Psoas muscle (tissue), 8 donors: ENCODE measurements around the gene DPP10. TPM values are rescaled to one million over a fixed set of nuclear protein-coding genes. Genes with fewer than 3 reads are reported as not detected.

Experiments used
- ATAC-seq, 4 donors: fragments of 200-7000 bp; cut with Tn5 transposase; one replicate each; pipeline ENCODE4 v1.9.1; 2020; ENCODE audit warnings: moderate library complexity in 3 of 4, mild to moderate bottlenecking in 2 of 4
- DNase-seq, 2 donors: peaks; one replicate each; pipeline ENCODE4 v3.0.0-alpha.2; 2020
- H3K27ac ChIP-seq: fragments of 200-600 bp; one replicate; pipeline ENCODE4 v1.8.0; 2022
- H3K27me3 ChIP-seq, 3 donors: fragments of 200-600 bp in 1 of 3; one replicate each; pipeline versions ENCODE4 v1.6.1 to v1.8.0; 2013 to 2022; ENCODE audit warnings: low read length in 2 of 3, mild to moderate bottlenecking in 2 of 3, moderate library complexity in 1 of 3; ENCODE audit not compliant: insufficient read depth in 3 of 3
- H3K36me3 ChIP-seq, 2 donors: fragments of 200-600 bp in 1 of 2; one replicate each; pipeline versions ENCODE4 v1.6.1 to v1.8.0; 2013 to 2022; ENCODE audit warnings: low read depth in 1 of 2, mild to moderate bottlenecking in 1 of 2, moderate library complexity in 1 of 2; ENCODE audit not compliant: insufficient read depth in 1 of 2
- H3K4me1 ChIP-seq: fragments of 200-600 bp; one replicate; pipeline ENCODE4 v1.8.0; 2022
- H3K4me3 ChIP-seq: fragments of 200-600 bp; one replicate; pipeline ENCODE4 v1.8.0; 2022; ENCODE audit warnings: mild to moderate bottlenecking
- H3K9me3 ChIP-seq: fragments of 200-600 bp; one replicate; pipeline ENCODE4 v1.8.0; 2022
- WGBS, 3 donors: extraction: QIAGEN DNeasy Blood & Tissue Kit; methylation state at CpG; one replicate each; pipeline versions ENCODE4 v1.1.6 to v1.1.7; 2013; 5-methylcytosine and 5-hydroxymethylcytosine counted together
- intact Hi-C, 2 donors: fragments of 100-400 bp; cut with DNase I; formaldehyde crosslinking; loops; one replicate each; pipeline versions ENCODE4 v1.11.0 to v1.14.2; 2022
- polyA plus RNA-seq, 3 donors: library from polyadenylated mRNA; stranded (reverse); fragments of 200-250 nt; gene quantifications; one replicate each; pipeline ENCODE4 v1.2.3, GENCODE V29; 2013
- total RNA-seq, 4 donors: library from RNA; stranded (reverse); fragmentation: NEBNext Ultra II Directional in 2 of 4; extraction: Animal tissue kit (Norgen Biotek cat#: 25700) in 2 of 4; gene quantifications; one replicate each; pipeline versions ENCODE4 v1.2.1 to v1.2.4, GENCODE V29; 2021 to 2023
- TF ChIP-seq, protein P1 (sequence below): fragments of 200-600 bp; IDR thresholded peaks from one replicate; pipeline ENCODE4 v1.8.0; 2022; ENCODE audit warnings: antibody characterized with exemption
- donor health status: healthy with polysubstance abuse.
- donor health status: DM: no; HTN: no; CAD: no; lungs with moderate emphysema.
- donor health status: Bipolar disorder and iron deficiency.
- donor health status: healthy.
- donor health status: DM: yes; HTN: yes; CAD: no.
- donor health status: DM: no; HTN: no; CAD: no.
- donor health status: DM: no; HTN: no; CAD: no.
- donor health status: DM: yes; HTN: yes; CAD: no.

Gene DPP10
- total and polyA plus RNA-seq, 7 donors = 0.01 to 0.11 TPM; not detected in 5

DNA sequence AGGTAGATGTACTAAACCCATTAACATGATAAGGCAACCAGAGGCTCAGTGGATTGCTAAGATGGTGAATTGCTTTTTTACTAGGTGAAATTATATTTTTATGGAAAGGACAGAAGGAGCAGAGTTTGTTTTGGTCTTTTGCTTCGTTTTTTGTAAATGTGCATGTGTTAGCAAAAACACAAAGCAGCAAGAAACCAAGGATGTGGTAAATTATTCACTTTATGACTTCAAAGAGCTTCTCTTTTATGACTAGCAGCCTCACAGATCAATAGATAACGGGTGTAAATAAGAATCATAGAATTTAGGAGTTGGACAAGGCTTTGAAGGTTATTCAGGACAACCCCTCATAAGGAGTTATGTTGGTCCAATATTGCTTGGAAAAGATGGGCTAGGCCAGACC is 615.0 kb downstream of the DPP10 start:
- no peaks in the 10 kb centered on the region for H3K4me1 ChIP-seq
- ATAC-seq (no peak), DNase-seq (no peak)
- no peaks in the 10 kb centered on the region for H3K27me3 ChIP-seq
- WGBS, 3 donors = 24 to 27% (median 25%) methylated on average over 2 of the region's 2 CpGs
- intact Hi-C loops = no loop called here
- no peaks in the 10 kb centered on the region for H3K9me3 ChIP-seq
- no peak overlapping the region for H3K27ac ChIP-seq
- H3K4me3 ChIP-seq = no peak overlapping the region
- TF ChIP-seq, protein P1, sequence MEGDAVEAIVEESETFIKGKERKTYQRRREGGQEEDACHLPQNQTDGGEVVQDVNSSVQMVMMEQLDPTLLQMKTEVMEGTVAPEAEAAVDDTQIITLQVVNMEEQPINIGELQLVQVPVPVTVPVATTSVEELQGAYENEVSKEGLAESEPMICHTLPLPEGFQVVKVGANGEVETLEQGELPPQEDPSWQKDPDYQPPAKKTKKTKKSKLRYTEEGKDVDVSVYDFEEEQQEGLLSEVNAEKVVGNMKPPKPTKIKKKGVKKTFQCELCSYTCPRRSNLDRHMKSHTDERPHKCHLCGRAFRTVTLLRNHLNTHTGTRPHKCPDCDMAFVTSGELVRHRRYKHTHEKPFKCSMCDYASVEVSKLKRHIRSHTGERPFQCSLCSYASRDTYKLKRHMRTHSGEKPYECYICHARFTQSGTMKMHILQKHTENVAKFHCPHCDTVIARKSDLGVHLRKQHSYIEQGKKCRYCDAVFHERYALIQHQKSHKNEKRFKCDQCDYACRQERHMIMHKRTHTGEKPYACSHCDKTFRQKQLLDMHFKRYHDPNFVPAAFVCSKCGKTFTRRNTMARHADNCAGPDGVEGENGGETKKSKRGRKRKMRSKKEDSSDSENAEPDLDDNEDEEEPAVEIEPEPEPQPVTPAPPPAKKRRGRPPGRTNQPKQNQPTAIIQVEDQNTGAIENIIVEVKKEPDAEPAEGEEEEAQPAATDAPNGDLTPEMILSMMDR = no peak
- H3K36me3 ChIP-seq = no peaks in the 10 kb centered on the region

DNA sequence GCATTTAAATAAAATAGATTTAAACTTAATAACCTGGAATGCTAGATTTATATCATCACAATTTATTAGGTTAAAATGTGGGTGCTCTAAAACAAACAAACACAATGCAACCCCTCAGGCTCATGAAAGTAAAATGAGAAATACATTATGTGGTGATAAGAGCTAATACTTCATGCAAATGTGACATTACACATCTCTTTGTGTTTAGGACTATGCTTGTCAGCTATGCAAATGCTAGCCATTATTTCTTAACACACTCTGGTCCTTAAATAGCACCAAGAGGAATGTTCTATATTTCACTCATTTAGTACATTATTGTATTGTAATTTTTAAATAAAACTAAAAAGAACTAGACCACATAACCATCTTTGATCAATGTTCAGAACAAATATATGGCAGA is 627.6 kb downstream of the DPP10 start:
- Histone ChIP-seq H3K4me1 (no peaks in the 10 kb centered on the region), H3K9me3 (no peaks in the 10 kb centered on the region), H3K27me3 (no peaks in the 10 kb centered on the region), H3K36me3 (no peaks in the 10 kb centered on the region), H3K4me3 (no peak overlapping the region), H3K27ac (no peak overlapping the region)
- no peak for DNase-seq
- ATAC-seq = no peak
- intact Hi-C loops = no loop called here
- TF ChIP-seq, protein P1 = no peak

DNA sequence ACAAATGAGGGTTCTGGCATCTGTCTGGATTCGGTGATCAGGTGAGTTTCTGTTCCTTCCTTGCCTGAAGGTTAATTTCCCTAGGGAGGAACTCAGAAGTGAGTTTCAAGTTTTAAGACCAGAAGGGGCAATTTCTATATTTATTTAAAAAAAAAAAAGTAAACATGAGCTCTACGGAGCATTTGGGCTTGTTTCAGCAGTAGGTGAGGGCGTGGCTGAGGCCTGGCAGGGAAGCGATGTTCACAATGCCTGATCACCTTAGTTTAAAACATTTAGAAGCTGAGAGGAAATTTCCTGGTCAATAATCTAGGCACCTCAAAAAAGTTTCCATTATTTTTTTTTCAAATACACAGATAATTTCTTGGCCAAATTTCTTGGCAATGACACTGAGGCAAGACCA is 629.1 kb downstream of the DPP10 start:
- Histone ChIP-seq H3K36me3 (no peaks in the 10 kb centered on the region), H3K9me3 (no peaks in the 10 kb centered on the region), H3K27ac (no peak overlapping the region), H3K4me1 (no peaks in the 10 kb centered on the region), H3K27me3 (no peaks in the 10 kb centered on the region), H3K4me3 (no peak overlapping the region)
- intact Hi-C loops = no loop called here
- 76 to 85% (median 80%) methylated on average over 4 of the region's 4 CpGs for WGBS, 3 donors
- TF ChIP-seq, protein P1 = no peak
- ATAC-seq = no peak
- DNase-seq = no peak

DNA sequence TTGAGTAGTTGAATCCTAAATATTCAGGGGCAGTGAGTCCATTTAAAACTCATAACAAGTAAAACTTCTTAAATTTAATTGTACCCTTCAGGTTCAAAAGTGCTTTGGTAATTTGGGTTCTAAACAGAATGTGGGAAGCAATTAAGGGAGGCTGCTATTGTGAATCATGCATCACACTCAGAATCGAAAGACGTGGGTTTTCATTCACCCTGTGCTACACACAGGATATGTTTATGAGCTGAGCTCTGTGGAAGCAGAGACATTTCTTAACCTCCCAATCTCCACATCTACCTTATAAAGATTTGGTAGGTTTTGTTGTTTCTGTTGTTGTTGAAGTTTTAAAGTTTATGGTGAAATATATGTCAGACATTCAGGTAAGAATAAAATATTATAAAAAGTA is 633.4 kb downstream of the DPP10 start:
- intact Hi-C loops = no loop called here
- Histone ChIP-seq H3K27ac (no peak overlapping the region), H3K4me1 (no peaks in the 10 kb centered on the region), H3K36me3 (no peaks in the 10 kb centered on the region), H3K4me3 (no peak overlapping the region), H3K9me3 (no peaks in the 10 kb centered on the region), H3K27me3 (no peaks in the 10 kb centered on the region)
- TF ChIP-seq, protein P1 = no peak
- ATAC-seq (no peak), DNase-seq (no peak)
- WGBS, 3 donors = 80 to 85% (median 84%) methylated on average over 2 of the region's 2 CpGs

DNA sequence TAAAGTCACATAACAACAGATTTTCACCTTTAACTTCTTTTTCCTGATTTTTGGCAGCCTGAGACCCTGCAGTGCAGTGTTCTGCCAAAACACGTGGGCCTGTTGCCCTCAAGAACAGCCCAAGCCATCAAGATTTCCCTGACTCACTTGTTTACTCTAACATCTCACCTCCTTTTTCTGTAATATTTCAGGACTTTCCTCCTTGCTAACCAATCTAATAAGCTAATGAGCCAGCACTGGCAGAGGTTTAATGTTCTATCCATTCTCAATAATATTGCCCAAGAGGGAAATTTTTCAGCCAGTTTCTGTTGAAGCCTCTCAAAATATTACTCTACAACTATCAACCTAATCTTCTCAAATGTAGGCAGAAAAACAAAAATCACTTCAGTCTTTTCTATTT is 635.2 kb downstream of the DPP10 start:
- WGBS, 3 donors = 52 to 55% (median 52%) methylated on average over 1 of the region's 1 CpG
- no peaks in the 10 kb centered on the region for H3K27me3 ChIP-seq
- no peaks in the 10 kb centered on the region for H3K4me1 ChIP-seq
- intact Hi-C loops = no loop called here
- H3K27ac ChIP-seq = no peak overlapping the region
- no peak for DNase-seq
- no peak overlapping the region for H3K4me3 ChIP-seq
- H3K9me3 ChIP-seq = no peaks in the 10 kb centered on the region
- ATAC-seq = no peak
- TF ChIP-seq, protein P1 = no peak
- H3K36me3 ChIP-seq = no peaks in the 10 kb centered on the region
